HL-60 (cell line): ENCODE data around the gene IL18R1.

ENCODE experiments used
- DNase-seq, 2 experiments: peaks; one replicate each; pipeline ENCODE4 v3.0.0-alpha.2; 2010 to 2020; ENCODE audit warnings: low read depth in 1 of 2, low spot score in 1 of 2
- H3K27ac ChIP-seq: fragments of 250-450 bp; sonication (Bioruptor Pico); replicated peaks from 2 replicates; pipeline ENCODE4 v1.5.1; 2020; ENCODE audit warnings: mild to moderate bottlenecking, moderate library complexity
- H3K27me3 ChIP-seq: fragments of 250-450 bp; sonication (Bioruptor Pico); 2 replicates; pipeline ENCODE4 v1.5.1; 2021; ENCODE audit warnings: mild to moderate bottlenecking, moderate library complexity; ENCODE audit not compliant: insufficient read depth, poor library complexity, severe bottlenecking
- H3K4me3 ChIP-seq: replicated peaks from 2 replicates; pipeline ENCODE4 v1.5.1; 2011; ENCODE audit warnings: mild to moderate bottlenecking, control low read depth, low read length; ENCODE audit not compliant: insufficient read depth
- CTCF ChIP-seq: IDR thresholded peaks from one replicate; pipeline ENCODE4 v1.5.1; 2011; ENCODE audit warnings: low read length, control low read depth, inconsistent platforms; ENCODE audit not compliant: insufficient read depth
- GABPA ChIP-seq: IDR thresholded peaks from 2 replicates; pipeline ENCODE4 v1.6.1; 2012; ENCODE audit warnings: low read depth
- POLR2AphosphoS5 ChIP-seq: IDR thresholded peaks from 2 replicates; pipeline ENCODE4 v1.6.1; 2012; ENCODE audit warnings: low read depth
- REST ChIP-seq: IDR thresholded peaks from 2 replicates; pipeline ENCODE4 v1.6.1; 2012; ENCODE audit warnings: low read depth; ENCODE audit not compliant: insufficient replicate concordance
- SPI1 ChIP-seq: IDR thresholded peaks from 2 replicates; pipeline ENCODE4 v1.6.1; 2012; ENCODE audit warnings: low read depth, mild to moderate bottlenecking, borderline replicate concordance

IL18R1 gene

GRCh38 chr2:102376052-102376591 is 20.5 kb downstream of the IL18R1 start:
- no peak for DNase-seq
- no peaks in the 10 kb centered on the region for H3K27me3 ChIP-seq
- no peak for TF ChIP-seq GABPA
- no peak for TF ChIP-seq CTCF
- TF ChIP-seq POLR2AphosphoS5, result no peak
- no peak for TF ChIP-seq REST
- TF ChIP-seq SPI1, result no peak
- no peak overlapping the region for H3K4me3 ChIP-seq
- no peak overlapping the region for H3K27ac ChIP-seq

- TF ChIP-seq GABPA (no peak), SPI1 (no peak), POLR2AphosphoS5 (no peak), CTCF (no peak), REST (no peak)
- H3K27me3 ChIP-seq, result no peaks in the 10 kb centered on the region
These were observed 28.1 kb downstream of the IL18R1 start for GRCh38 chr2:102383722-102384121.

DNA sequence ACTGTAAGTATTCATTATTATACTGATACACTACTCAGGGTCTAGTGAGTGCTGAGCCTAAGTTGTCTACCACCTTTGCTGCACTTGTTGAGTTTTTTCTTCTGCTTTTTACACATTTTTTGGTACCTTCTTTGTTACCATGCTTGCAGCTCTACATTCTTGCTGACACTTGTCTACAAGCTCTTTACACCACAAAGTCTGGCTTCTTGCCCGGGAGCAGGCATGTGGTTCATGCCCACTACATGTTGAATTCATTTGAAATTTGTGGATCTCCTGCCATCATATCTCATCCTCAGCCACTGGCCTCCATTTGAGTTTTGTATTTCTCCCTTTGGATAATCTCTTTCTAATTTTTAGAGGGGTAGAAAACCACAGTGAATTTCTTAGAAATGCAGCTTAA is 29.9 kb downstream of the IL18R1 start:
- DNase-seq, result no peak
- TF ChIP-seq REST, result no peak
- TF ChIP-seq CTCF, result no peak
- no peak overlapping the region for H3K4me3 ChIP-seq
- no peaks in the 10 kb centered on the region for H3K27me3 ChIP-seq
- H3K27ac ChIP-seq, result no peak overlapping the region

More at GRCh38 chr2:102383722-102384121, 28.1 kb downstream of the IL18R1 start:
- Histone ChIP-seq H3K4me3 (no peak overlapping the region), H3K27ac (no peak overlapping the region)
- DNase-seq, result no peak
